SU-DHL-6 (cell line): Measurements from ENCODE around the gene MEGF6.

Experiments
- CTCF ChIP-seq: fragments of 200-600 bp; sonication (generic); IDR thresholded peaks from one replicate; pipeline ENCODE4 v1.5.1; 2017; ENCODE audit warnings: antibody characterized with exemption, mild to moderate bottlenecking, low read length, moderate library complexity; ENCODE audit not compliant: insufficient read depth, poor library complexity, severe bottlenecking
- EZH2phosphoT487 ChIP-seq: fragments of 200-600 bp; sonication (generic), shearing (Covaris generic); conservative IDR thresholded peaks from 2 replicates; pipeline ENCODE4 v1.6.1; 2018; ENCODE audit warnings: mild to moderate bottlenecking, antibody characterized with exemption, low read length, moderate library complexity, mixed read lengths

GRCh38 chr1:3575993-3576392 is 35.3 kb downstream of the MEGF6 start:
- TF ChIP-seq CTCF = no peak
- no peak for TF ChIP-seq EZH2phosphoT487
